ENCODE results near the gene RAPGEF6.
A peak's percentile ranks its signal among the peaks of the same experiment; 100 is the strongest.

The RAPGEF6 gene

DNA sequence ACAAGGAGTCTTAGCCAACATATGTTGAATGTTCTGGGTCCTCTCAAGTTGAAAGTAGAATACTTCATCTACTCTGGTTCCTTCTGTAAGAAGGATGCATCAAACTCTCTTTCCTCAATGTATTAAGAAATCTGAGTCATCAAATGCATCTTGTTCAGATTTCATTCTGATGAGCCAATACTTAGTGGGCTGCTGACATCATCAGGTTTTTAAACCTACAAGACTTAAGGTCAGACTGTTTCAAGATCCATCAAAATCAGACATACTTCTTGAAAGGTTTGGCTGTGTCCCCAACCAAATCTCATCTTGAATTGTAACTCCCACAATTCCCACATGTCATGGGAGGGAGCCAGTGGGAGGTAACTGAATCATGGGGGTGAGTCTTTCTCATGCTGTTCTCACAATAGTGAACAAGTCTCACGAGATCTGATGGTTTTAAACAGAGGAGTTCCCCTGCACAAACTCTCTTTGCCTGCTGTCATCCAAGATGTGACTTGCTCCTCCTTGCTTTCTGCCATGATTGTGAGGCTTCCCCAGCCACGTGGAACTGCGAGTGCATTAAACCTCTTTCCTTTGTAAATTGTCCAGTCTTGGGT is 168.8 kb downstream of the RAPGEF6 start (continued):
- TF ChIP-seq, protein P1, sequence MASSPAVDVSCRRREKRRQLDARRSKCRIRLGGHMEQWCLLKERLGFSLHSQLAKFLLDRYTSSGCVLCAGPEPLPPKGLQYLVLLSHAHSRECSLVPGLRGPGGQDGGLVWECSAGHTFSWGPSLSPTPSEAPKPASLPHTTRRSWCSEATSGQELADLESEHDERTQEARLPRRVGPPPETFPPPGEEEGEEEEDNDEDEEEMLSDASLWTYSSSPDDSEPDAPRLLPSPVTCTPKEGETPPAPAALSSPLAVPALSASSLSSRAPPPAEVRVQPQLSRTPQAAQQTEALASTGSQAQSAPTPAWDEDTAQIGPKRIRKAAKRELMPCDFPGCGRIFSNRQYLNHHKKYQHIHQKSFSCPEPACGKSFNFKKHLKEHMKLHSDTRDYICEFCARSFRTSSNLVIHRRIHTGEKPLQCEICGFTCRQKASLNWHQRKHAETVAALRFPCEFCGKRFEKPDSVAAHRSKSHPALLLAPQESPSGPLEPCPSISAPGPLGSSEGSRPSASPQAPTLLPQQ (tag by site-specific recombination; IDR thresholded peaks at IDR 0.05) = 0 out of 2 replicates have a peak, but pooled peaks have one; percentile 26
- TF ChIP-seq ZNF768 (tag by site-specific recombination; IDR thresholded peaks at IDR 0.05) (no peak), ZNF621 (tag by site-specific recombination; IDR thresholded peaks at IDR 0.05) (no peak), ZNF19 (tag by site-specific recombination; IDR thresholded peaks at IDR 0.05; ENCODE audit: low read depth) (no peak), ZNF416 (tag by site-specific recombination; IDR thresholded peaks at IDR 0.05) (no peak), ZIC2 (tag by site-specific recombination; IDR thresholded peaks at IDR 0.05) (no peak), ZNF610 (tag by site-specific recombination; IDR thresholded peaks at IDR 0.05; ENCODE audit: borderline replicate concordance) (no peak), ZNF624 (tag by site-specific recombination; IDR thresholded peaks at IDR 0.05) (no peak), ZNF184 (tag by site-specific recombination; IDR thresholded peaks at IDR 0.05) (peak; percentile 81), ZBTB17 (tag by site-specific recombination; IDR thresholded peaks at IDR 0.05) (no peak), ZNF596 (tag by site-specific recombination; IDR thresholded peaks at IDR 0.05) (no peak)
- TF ChIP-seq, protein P2, sequence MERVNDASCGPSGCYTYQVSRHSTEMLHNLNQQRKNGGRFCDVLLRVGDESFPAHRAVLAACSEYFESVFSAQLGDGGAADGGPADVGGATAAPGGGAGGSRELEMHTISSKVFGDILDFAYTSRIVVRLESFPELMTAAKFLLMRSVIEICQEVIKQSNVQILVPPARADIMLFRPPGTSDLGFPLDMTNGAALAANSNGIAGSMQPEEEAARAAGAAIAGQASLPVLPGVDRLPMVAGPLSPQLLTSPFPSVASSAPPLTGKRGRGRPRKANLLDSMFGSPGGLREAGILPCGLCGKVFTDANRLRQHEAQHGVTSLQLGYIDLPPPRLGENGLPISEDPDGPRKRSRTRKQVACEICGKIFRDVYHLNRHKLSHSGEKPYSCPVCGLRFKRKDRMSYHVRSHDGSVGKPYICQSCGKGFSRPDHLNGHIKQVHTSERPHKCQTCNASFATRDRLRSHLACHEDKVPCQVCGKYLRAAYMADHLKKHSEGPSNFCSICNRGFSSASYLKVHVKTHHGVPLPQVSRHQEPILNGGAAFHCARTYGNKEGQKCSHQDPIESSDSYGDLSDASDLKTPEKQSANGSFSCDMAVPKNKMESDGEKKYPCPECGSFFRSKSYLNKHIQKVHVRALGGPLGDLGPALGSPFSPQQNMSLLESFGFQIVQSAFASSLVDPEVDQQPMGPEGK (tag by site-specific recombination; IDR thresholded peaks at IDR 0.05) = no peak
- TF ChIP-seq, protein P3, sequence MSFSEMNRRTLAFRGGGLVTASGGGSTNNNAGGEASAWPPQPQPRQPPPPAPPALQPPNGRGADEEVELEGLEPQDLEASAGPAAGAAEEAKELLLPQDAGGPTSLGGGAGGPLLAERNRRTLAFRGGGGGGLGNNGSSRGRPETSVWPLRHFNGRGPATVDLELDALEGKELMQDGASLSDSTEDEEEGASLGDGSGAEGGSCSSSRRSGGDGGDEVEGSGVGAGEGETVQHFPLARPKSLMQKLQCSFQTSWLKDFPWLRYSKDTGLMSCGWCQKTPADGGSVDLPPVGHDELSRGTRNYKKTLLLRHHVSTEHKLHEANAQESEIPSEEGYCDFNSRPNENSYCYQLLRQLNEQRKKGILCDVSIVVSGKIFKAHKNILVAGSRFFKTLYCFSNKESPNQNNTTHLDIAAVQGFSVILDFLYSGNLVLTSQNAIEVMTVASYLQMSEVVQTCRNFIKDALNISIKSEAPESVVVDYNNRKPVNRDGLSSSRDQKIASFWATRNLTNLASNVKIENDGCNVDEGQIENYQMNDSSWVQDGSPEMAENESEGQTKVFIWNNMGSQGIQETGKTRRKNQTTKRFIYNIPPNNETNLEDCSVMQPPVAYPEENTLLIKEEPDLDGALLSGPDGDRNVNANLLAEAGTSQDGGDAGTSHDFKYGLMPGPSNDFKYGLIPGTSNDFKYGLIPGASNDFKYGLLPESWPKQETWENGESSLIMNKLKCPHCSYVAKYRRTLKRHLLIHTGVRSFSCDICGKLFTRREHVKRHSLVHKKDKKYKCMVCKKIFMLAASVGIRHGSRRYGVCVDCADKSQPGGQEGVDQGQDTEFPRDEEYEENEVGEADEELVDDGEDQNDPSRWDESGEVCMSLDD (tag by site-specific recombination; IDR thresholded peaks at IDR 0.05) = no peak
- TF ChIP-seq, protein P4, sequence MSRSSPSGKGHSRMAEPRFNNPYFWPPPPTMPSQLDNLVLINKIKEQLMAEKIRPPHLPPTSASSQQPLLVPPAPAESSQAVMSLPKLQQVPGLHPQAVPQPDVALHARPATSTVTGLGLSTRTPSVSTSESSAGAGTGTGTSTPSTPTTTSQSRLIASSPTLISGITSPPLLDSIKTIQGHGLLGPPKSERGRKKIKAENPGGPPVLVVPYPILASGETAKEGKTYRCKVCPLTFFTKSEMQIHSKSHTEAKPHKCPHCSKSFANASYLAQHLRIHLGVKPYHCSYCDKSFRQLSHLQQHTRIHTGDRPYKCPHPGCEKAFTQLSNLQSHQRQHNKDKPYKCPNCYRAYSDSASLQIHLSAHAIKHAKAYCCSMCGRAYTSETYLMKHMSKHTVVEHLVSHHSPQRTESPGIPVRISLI (tag by site-specific recombination; IDR thresholded peaks at IDR 0.05) = 0 out of 2 replicates have a peak, but pooled peaks have one; percentile 25
- TF ChIP-seq, protein P5, sequence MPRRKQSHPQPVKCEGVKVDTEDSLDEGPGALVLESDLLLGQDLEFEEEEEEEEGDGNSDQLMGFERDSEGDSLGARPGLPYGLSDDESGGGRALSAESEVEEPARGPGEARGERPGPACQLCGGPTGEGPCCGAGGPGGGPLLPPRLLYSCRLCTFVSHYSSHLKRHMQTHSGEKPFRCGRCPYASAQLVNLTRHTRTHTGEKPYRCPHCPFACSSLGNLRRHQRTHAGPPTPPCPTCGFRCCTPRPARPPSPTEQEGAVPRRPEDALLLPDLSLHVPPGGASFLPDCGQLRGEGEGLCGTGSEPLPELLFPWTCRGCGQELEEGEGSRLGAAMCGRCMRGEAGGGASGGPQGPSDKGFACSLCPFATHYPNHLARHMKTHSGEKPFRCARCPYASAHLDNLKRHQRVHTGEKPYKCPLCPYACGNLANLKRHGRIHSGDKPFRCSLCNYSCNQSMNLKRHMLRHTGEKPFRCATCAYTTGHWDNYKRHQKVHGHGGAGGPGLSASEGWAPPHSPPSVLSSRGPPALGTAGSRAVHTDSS (tag by site-specific recombination; IDR thresholded peaks at IDR 0.05) = no peak
- TF ChIP-seq, protein P6, sequence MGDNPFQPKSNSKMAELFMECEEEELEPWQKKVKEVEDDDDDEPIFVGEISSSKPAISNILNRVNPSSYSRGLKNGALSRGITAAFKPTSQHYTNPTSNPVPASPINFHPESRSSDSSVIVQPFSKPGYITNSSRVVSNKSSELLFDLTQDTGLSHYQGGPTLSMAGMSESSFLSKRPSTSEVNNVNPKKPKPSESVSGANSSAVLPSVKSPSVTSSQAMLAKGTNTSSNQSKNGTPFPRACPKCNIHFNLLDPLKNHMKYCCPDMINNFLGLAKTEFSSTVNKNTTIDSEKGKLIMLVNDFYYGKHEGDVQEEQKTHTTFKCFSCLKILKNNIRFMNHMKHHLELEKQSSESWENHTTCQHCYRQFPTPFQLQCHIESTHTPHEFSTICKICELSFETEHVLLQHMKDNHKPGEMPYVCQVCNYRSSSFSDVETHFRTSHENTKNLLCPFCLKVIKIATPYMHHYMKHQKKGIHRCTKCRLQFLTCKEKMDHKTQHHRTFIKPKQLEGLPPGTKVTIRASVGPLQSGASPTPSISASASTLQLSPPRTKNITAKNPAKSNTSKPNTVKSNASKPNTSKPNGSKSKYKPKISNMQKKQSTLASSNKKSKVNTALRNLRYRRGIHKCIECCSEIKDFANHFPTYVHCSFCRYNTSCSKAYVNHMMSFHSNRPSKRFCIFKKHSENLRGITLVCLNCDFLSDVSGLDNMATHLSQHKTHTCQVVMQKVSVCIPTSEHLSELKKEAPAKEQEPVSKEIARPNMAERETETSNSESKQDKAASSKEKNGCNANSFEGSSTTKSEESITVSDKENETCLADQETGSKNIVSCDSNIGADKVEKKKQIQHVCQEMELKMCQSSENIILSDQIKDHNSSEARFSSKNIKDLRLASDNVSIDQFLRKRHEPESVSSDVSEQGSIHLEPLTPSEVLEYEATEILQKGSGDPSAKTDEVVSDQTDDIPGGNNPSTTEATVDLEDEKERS (tag by site-specific recombination; IDR thresholded peaks at IDR 0.05) = no peak

Measured in HEK293 (cell line).